Smooth muscle cell (in vitro differentiated cells): ENCODE measurements around the gene RFC2. TPM values are rescaled to one million over a fixed set of nuclear protein-coding genes. Genes with fewer than 3 reads are reported as not detected.

Source experiments
- DNase-seq: peaks from one replicate; lab custom pipeline; 2025; ENCODE audit not compliant: unreplicated experiment; lab: John Stamatoyannopoulos, UW
- H2AFZ ChIP-seq: fragments of 200-600 bp; sonication (generic); 2 replicates; pipeline ENCODE4 v1.6.0; 2016; ENCODE audit warnings: antibody characterized with exemption, low read depth, mild to moderate bottlenecking
- H3F3A ChIP-seq: fragments of 200-600 bp; sonication (generic); 2 replicates; pipeline ENCODE4 v1.6.0; 2017; ENCODE audit warnings: antibody characterized with exemption, low read depth
- H3K27ac ChIP-seq: fragments of 200-600 bp; sonication (generic); 2 replicates; pipeline ENCODE4 v1.5.1; 2016; ENCODE audit warnings: low read depth, mild to moderate bottlenecking
- H3K27me3 ChIP-seq: fragments of 200-600 bp; sonication (generic); 2 replicates; pipeline ENCODE4 v1.6.1; 2016; ENCODE audit warnings: low read depth, mild to moderate bottlenecking
- H3K36me3 ChIP-seq: fragments of 200-600 bp; sonication (generic); 2 replicates; pipeline ENCODE4 v1.5.1; 2016; ENCODE audit warnings: low read depth
- H3K4me1 ChIP-seq: fragments of 200-600 bp; sonication (generic); 2 replicates; pipeline ENCODE4 v1.5.1; 2016; ENCODE audit warnings: low read depth
- H3K4me2 ChIP-seq: fragments of 200-600 bp; sonication (generic); 2 replicates; pipeline ENCODE4 v1.6.0; 2016; ENCODE audit warnings: mild to moderate bottlenecking
- H3K4me3 ChIP-seq: fragments of 200-600 bp; sonication (generic); 2 replicates; pipeline ENCODE4 v1.5.1; 2016; ENCODE audit warnings: mild to moderate bottlenecking
- H3K79me2 ChIP-seq: fragments of 200-600 bp; sonication (generic); 2 replicates; pipeline ENCODE4 v1.6.0; 2016; ENCODE audit warnings: low read depth, mild to moderate bottlenecking
- H3K9ac ChIP-seq: fragments of 200-600 bp; sonication (generic); 2 replicates; pipeline ENCODE4 v1.6.0; 2016; ENCODE audit warnings: low read depth
- H3K9me3 ChIP-seq: fragments of 200-600 bp; sonication (generic); replicated peaks from 2 replicates; pipeline ENCODE4 v1.5.1; 2016; ENCODE audit warnings: low read depth
- H4K20me1 ChIP-seq: fragments of 200-600 bp; sonication (generic); 2 replicates; pipeline ENCODE4 v1.6.0; 2016; ENCODE audit warnings: low read depth
- CTCF ChIP-seq: fragments of 200-600 bp; sonication (generic); IDR thresholded peaks from 2 replicates; pipeline ENCODE4 v1.5.1; 2017; ENCODE audit warnings: borderline replicate concordance, mild to moderate bottlenecking, antibody characterized with exemption; ENCODE audit not compliant: insufficient read depth, poor library complexity, severe bottlenecking
- WGBS: methylation state at CpG from one replicate; pipeline ENCODE4 v1.1.7; 2016; ENCODE audit warnings: low lambda C conversion rate; 5-methylcytosine and 5-hydroxymethylcytosine counted together
- polyA plus RNA-seq: library from polyadenylated mRNA; unstranded; fragments of >200 nt; fragmentation: Nextera tagmentation; extraction: Ambion mirVana; gene quantifications from 2 replicates; pipeline ENCODE4 v1.2.1, GENCODE V29; 2016
- total RNA-seq: library from RNA; depleted of rRNA; stranded (reverse); fragments of >200 nt; gene quantifications from 2 replicates; pipeline ENCODE4 v1.2.3, GENCODE V29; 2014

The RFC2 gene
- total and polyA plus RNA-seq, 2 experiments from 2014 or later, result 28.9 to 29.4 TPM

GRCh38 chr7:74194686-74195085, 59.5 kb downstream of the RFC2 start:
- H3K36me3 ChIP-seq, result peaks cover 26% of the 10 kb centered on the region
- no peak overlapping the region for H3K27ac ChIP-seq
- 96% methylated on average over 14 of the region's 14 CpGs for WGBS

GRCh38 chr7:74193913-74194312, 60.3 kb downstream of the RFC2 start:
- WGBS, result 98% methylated on average over 7 of the region's 7 CpGs
- Histone ChIP-seq H3K36me3 (peaks cover 26% of the 10 kb centered on the region), H3K4me3 (no peak overlapping the region), H3K27ac (no peak overlapping the region), H3K9me3 (no peaks in the 10 kb centered on the region), H4K20me1 (peaks cover 83% of the 10 kb centered on the region), H2AFZ (no peak overlapping the region), H3K27me3 (no peaks in the 10 kb centered on the region), H3F3A (peaks cover 16% of the 10 kb centered on the region), H3K4me2 (no peak overlapping the region), H3K4me1 (no peaks in the 10 kb centered on the region), H3K79me2 (peaks cover 26% of the 10 kb centered on the region), H3K9ac (no peak overlapping the region)
- TF ChIP-seq CTCF, result no peak
- no peak for DNase-seq

More at GRCh38 chr7:74194686-74195085, 59.5 kb downstream of the RFC2 start:
- Histone ChIP-seq H3K9ac (no peak overlapping the region), H3K4me1 (no peaks in the 10 kb centered on the region), H3F3A (peaks cover 15% of the 10 kb centered on the region), H3K79me2 (peaks cover 19% of the 10 kb centered on the region), H3K27me3 (no peaks in the 10 kb centered on the region), H3K9me3 (no peaks in the 10 kb centered on the region), H3K4me3 (no peak overlapping the region), H4K20me1 (peaks cover 82% of the 10 kb centered on the region), H2AFZ (no peak overlapping the region), H3K4me2 (no peak overlapping the region)
- DNase-seq, result no peak
- TF ChIP-seq CTCF, result no peak

- H3K27me3 ChIP-seq, result no peaks in the 10 kb centered on the region
- WGBS, result 90% methylated on average over 8 of the region's 8 CpGs
- peaks cover 34% of the 10 kb centered on the region for H3K79me2 ChIP-seq
- H3K27ac ChIP-seq, result no peak overlapping the region
- H3K4me2 ChIP-seq, result no peak overlapping the region
- no peaks in the 10 kb centered on the region for H3K4me1 ChIP-seq
- DNase-seq, result no peak
- no peaks in the 10 kb centered on the region for H3K9me3 ChIP-seq
- H3K9ac ChIP-seq, result no peak overlapping the region
- no peak for TF ChIP-seq CTCF
- peaks cover 16% of the 10 kb centered on the region for H3F3A ChIP-seq
- H4K20me1 ChIP-seq, result peaks cover 85% of the 10 kb centered on the region
- peaks cover 26% of the 10 kb centered on the region for H3K36me3 ChIP-seq
- H2AFZ ChIP-seq, result no peak overlapping the region
- no peak overlapping the region for H3K4me3 ChIP-seq
Measured at GRCh38 chr7:74193054-74193453, 61.1 kb downstream of the RFC2 start.

- Histone ChIP-seq H3K27ac (no peak overlapping the region), H3K79me2 (peaks cover 52% of the 10 kb centered on the region), H3K36me3 (peaks cover 26% of the 10 kb centered on the region), H3F3A (peaks cover 13% of the 10 kb centered on the region), H4K20me1 (peaks cover 96% of the 10 kb centered on the region), H3K9ac (no peak overlapping the region), H3K4me3 (no peak overlapping the region), H3K4me2 (no peak overlapping the region), H2AFZ (no peak overlapping the region), H3K4me1 (no peaks in the 10 kb centered on the region), H3K27me3 (no peaks in the 10 kb centered on the region), H3K9me3 (no peaks in the 10 kb centered on the region)
- 98% methylated on average over 9 of the region's 9 CpGs for WGBS
- TF ChIP-seq CTCF, result no peak
- DNase-seq, result no peak
Measured at GRCh38 chr7:74191231-74191630, 63.0 kb downstream of the RFC2 start.
